ENCODE data around the gene NKAPD1.
A peak's percentile ranks its signal among the peaks of the same experiment; 100 is the strongest.
"Not testable (repeated sequence)": the region's sequence is repeated elsewhere in the genome, so short reads cannot be mapped to it uniquely, and the experiment has no call there.

NKAPD1 gene

DNA sequence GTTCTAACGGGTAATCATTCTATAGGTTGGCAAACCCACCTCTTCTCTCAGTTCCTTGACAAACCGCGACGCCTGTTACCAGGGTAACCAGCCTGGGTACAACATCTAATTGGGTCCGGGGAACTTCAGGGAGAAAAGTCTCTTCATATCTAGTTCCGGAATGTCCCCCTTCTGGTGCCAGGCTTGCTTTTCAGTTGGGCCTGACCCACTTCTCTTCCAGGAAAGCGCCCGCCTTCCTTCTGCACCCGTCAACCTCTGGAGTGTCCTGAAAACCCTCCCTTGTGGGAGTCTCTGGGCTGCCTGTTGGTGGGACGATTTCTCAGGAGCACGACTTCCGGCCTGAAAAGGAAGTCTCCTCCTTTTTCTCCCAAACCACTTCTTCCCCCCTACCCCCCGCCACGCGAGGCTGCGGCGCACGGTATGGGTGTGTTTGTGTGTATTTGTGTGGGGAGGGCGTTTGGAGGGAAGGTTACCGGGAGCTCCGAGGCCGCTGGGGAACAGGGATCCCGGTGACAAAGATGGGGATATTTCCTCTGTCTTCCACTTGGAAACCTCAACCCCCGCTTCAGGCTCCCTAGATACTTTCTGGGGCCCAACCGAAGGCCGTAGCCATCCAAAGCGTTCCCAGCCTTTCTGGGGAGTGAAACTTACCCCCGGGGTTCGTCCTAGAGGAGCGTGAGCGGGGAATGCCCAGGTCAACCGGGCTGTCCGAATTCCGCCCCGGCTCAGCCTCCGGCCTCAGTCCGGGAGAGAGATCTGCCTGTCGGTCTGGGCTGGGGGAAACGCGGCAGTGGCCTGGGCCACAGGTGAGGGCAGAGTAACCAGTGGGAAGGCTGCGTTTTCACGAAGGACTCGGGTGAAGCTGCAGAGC, at the start of gene NKAPD1, which contains the start of gene PIH1D2:
NKAPD1 (plus strand) TSS at position 359 of the 871 bp plus-strand sequence. CDS start 1,276 bp downstream, outside the sequence.
PIH1D2 (minus strand) TSS at position 77 of the 871 bp plus-strand sequence. CDS start 843 bp downstream, outside the sequence.
- DNase-seq, result peak; percentile 73

DNA sequence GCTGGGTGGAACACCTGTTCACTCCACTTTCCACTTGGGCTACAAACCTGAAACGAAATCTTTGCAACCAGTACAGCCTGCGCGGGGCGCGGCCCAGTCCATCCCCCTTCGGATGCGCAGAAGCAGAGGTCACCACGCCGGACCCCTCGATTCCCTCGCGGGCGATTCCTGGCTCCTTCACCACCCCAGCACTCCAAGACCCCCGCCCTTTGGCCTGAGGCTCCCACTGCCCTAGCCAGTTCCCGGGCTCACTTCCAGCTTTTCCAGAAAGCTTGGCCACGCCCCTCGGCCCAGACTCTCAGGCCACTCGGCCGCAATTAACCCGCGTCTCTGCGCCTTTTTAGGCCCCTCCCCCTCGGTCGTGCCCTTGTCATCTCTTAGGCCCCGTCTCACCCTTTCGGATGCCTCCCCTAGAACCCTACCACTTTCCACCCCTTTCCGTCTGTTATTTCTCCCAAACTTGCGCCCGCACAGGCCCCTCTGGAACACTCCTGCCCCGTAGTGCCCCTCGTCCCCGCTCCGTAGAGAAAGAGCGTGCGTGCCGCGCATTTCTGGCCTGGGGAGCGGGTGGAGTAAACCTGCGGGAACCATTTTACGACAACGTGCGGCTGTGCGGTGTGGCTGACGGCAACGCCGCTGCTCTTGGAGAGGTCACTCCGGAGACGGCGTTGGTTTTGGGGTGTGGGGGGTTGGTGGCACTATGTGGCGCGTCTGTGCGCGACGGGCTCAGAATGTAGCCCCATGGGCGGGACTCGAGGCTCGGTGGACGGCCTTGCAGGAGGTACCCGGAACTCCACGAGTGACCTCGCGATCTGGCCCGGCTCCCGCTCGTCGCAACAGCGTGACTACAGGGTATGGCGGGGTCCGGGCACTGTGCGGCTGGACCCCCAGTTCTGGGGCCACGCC, 49.1 kb upstream of the NKAPD1 start, which contains the start of gene DLAT:
DLAT (plus strand) TSS at position 636 of the 906 bp plus-strand sequence; CDS start at position 701, 65 bp downstream.
- DNase-seq, result peak; percentile 79

DNA sequence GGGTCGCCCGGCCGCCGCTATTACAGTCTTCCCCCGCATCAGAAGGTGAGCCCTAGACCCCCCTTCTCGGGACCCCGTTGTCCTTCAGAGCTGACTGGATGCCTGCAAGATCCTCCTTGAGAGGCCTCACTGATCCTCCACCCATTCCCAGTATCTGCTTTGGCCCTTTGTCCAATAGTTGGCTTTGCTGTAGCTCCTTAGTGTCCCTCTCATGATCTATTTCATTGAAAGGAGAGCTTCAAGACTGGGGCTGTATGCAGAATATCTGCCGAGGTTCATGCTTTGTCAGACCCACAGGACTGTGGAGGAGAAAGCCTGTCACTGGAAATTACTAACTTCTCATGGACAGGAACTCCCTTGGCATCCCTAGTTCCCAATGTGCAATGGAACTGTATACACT, 48.4 kb upstream of the NKAPD1 start:
- no peak for DNase-seq

- not testable (repeated sequence) for DNase-seq
Observed at GRCh38 chr11:112026784-112027410, 47.2 kb upstream of the NKAPD1 start.

GRCh38 chr11:112029460-112029859, 44.6 kb upstream of the NKAPD1 start:
- no peak for DNase-seq

GRCh38 chr11:112033902-112034301, 40.2 kb upstream of the NKAPD1 start:
- DNase-seq, result no peak

- DNase-seq, result no peak
Observed at GRCh38 chr11:112037527-112037926, 36.6 kb upstream of the NKAPD1 start.

DNA sequence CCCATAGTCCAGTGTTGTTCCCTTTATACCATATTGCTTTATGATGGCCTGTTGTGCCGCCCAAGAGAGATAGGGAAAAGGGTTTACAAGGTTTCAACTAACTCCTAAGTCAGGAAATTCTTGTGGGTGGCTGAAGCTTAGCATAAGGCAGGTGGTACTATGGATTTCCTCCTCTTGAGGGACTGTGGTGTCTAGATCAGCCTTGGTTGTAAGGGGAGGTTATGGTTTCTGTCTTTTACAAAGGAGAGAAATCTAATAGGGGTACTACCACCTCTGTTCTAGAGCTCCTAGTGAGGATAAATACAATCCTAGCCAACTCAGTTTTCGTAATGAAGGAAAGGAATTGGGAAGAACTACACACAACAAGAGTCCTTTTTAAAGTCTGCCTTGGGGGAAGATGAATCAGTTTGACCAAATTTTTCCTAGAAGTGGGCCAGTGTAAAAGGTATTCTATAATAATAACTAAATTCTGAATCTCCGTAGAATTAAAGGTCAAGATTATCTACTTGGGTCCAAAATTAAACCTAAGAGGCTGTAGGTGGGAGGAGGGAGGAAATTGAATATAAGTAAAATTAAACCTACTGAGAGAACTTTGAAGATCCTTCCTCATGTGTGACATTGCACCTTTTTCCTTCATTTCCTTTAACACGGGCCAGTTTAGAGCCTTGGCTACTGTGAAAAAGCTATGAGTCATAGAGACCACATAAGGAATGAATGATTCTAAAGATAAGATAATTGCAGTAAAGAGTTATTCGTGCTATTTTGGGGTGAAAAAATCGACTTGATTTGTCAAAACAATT, 31.7 kb upstream of the NKAPD1 start:
- DNase-seq, result no peak

- DNase-seq, result no peak
Observed at GRCh38 chr11:112042961-112043304, 31.2 kb upstream of the NKAPD1 start.

DNA sequence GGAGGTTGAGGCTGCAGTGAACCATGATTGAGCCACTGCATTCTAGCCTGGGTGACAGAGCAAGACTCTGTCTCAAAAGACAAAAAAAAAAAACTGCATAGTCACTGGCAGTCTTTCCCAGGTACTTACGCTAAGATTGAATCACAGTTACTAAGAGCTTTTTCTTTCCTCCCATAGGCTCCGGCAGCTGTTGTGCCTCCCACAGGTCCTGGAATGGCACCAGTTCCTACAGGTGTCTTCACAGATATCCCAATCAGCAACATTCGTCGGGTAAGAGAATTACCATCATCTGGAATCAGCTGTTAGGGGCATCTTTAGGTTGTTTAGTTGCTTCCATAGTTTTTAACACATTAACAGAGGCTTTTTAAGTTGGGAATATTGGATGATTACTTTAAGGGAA, 29.1 kb upstream of the NKAPD1 start:
- no peak for DNase-seq

DNA sequence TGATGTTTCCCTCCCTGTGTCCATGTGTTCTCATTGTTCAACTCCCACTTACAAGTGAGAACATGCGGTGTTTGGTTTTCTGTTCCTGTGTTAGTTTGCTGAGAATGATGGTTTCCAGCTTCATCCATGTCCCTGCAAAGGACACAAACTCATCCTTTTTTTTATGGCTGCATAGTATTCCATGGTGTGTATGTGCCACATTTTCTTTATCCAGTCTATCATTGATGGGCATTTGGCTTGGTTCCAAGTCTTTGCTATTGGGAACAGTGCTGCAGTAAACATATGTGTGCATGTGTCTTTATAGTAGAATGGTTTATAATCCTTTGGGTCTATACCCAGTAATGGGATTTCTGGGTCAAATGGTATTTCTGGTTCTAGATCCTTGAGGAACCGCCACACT, 27.5 kb upstream of the NKAPD1 start:
- DNase-seq, result not testable (repeated sequence)

GRCh38 chr11:112048256-112048655, 25.8 kb upstream of the NKAPD1 start:
- not testable (repeated sequence) for DNase-seq

GRCh38 chr11:112049777-112050176, 24.3 kb upstream of the NKAPD1 start:
- DNase-seq, result no peak

- DNase-seq, result no peak
Observed at GRCh38 chr11:112050721-112051120, 23.4 kb upstream of the NKAPD1 start.

DNA sequence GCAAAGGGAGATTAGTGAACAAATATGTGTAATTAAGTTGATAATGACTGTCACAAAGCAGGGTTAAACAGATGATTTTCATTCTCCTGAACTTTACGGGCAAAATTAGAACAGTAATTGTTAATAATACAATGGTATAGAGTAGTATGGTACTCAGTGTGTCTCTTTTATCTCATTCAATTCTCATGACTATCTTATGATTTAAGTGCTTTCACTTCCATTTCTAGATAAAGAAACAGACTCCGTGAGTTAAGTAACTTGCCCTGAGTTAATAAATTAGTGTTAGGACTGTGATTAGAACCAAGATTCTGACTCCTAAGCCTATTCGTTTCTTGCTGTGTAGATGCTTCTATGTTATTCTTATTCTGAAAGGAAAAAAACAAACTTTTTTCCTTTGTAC, 22.3 kb upstream of the NKAPD1 start:
- DNase-seq, result no peak

DNA sequence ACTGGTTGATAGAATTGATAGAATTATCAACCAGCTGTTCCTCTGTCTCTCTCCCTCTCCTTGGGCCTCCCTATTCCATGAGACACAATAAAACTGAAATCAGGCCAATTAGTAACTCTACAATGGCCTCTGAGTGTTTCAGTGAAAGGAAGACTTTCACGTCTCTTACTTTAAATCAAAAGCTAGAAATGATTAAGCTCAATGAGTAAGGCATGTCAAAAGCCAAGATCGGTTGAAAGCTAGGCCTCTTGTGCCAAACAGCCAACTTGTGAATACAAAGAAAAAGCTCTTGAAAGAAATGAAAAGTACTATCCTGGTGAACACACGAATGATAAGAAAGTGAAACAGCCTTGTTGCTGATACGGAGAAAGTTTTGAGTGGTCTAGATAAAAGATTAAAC, 16.9 kb upstream of the NKAPD1 start:
- DNase-seq, result no peak

GRCh38 chr11:112058103-112058502, 16.0 kb upstream of the NKAPD1 start:
- DNase-seq, result no peak

DNA sequence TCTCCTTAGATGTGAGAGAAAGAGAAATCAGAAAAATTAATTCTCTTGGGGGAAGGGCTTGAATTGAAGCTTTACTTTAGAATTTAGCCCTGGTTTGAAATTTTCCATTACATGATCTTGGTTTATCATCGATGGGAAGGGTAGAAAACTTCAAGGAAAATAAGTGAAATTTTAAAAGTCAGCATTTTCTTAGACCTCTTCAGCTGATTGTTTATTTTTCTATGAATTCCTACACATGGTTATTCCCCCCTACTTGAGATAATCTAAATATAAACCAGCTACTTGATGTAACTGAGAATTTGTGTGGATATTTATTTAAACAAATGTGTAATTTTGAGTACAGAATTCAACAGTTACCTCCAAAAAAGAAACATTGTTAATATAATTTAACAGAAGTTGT, 11.2 kb upstream of the NKAPD1 start:
- DNase-seq, result no peak

GRCh38 chr11:112082729-112083128, 8.6 kb downstream of the NKAPD1 start:
- no peak for DNase-seq

DNA sequence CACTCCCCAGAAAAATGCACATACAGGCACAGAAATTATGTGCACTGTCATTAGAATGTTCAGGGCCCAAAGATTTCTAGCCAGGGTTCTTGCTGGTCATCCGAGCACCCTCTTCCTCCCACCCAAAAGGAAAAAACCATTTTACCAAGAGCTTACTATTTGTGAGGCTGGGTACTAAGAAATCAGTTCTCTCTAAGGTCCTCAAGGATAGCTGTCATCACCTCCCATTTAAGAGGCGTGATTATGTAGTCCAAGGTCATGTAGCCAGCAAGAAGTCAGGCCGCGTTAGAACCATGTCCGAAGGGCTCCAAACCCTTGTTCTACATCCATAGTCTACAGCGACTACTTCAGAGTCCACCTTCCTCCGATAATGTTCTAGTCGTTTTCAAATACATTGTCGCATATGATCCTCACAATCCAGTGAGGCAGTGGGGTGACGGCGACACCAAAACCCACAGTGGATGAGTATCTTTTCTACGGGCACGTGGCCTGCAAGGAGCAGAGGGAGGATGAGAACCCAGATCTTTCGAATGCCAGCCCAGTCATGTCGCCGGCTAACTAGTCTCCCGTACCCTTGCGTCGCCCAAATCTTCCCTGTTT, 11.8 kb downstream of the NKAPD1 start:
- DNase-seq, result peak; percentile 24

DNA sequence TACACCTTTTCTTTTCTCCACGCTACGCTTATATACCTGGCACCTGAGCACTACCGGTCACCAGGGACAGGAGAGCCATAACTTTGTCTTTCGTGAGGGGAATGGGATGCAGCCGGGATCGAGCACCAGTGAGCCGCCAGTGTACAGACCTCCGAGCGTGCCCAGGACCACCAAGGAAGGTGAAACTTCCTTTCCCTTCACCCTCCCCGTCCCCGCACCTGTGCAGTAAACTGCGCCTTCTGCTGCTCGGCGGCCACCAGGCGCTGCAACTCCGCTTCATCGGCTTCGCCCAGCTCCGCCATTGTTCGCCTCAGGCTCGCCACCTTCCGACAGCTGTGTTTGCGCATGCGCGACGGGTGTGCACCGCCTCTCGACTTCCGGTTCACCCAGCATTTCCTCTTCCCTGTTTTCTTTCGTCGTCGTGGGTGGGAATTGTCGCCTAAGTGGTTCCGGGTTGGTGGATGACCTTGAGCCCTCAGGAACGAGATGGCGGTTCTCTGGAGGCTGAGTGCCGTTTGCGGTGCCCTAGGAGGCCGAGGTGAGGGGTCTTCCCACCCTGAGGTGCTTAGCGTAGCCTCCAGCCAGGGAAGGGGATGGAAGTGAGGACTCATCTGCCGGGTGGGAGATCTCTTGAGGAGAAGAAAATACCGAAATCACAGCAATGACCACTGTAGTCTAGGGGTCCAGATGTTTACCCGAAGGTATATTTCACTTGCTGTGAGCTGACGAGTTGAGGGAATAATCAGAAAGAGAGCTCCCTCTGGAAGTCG, 12.5 kb downstream of the NKAPD1 start, which contains the start of the genes SDHD and TIMM8B:
SDHD (plus strand) TSS at position 452 of the 770 bp plus-strand sequence; CDS start at position 487, 35 bp downstream.
TIMM8B (minus strand) TSS at position 335 of the 770 bp plus-strand sequence; CDS start at position 302, 33 bp downstream.
- peak; percentile 94 for DNase-seq
